Measurements from ENCODE around the gene PRKG1.

PRKG1 gene

GRCh38 chr10:51585742-51586141 is 511.5 kb downstream of the PRKG1 start:
- DNase-seq (ENCODE audit: low read depth, low spot score): no peak

DNA sequence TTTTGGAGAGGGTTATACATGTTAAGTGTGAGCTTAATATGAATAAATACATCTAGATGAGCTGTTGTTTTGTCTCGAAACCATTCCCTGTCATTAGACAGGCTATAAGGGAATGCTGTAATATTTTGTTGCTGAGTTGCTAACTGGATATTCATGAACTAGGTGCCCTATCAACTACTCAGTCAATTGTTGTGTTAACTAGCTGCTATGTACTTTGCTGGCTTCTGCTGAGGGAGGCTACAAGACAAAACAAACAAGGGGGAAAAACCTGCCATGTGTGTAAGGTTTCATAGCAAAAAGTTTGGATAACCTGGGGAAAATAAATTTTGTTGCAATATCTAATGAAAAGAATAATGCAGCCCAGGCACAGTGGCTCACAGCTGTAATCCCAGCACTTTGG is 514.7 kb downstream of the PRKG1 start:
- DNase-seq (ENCODE audit: low read depth, low spot score): no peak

- no peak for DNase-seq (ENCODE audit: low read depth, low spot score)
Measured at GRCh38 chr10:51590818-51591217, 516.5 kb downstream of the PRKG1 start.

DNA sequence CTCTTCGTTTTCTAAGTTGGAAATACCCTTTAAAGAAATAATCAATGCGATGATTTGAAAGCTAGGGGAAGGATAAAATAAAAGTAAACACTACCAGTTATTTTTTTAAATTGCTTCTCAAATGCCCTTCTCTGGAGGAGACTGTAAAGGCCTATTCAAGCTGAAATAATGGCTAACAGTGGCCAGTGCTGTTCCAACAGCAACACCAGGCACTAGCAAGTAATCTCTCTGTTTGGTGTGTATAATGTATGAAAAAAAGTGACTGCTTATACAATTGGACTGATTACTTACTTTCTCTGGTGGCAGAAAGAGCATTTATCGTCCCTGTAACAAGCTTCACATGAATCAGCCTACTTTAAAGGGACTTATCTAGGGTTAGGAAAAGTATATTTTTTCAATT is 522.4 kb downstream of the PRKG1 start:
- DNase-seq (ENCODE audit: low read depth, low spot score): no peak

DNA sequence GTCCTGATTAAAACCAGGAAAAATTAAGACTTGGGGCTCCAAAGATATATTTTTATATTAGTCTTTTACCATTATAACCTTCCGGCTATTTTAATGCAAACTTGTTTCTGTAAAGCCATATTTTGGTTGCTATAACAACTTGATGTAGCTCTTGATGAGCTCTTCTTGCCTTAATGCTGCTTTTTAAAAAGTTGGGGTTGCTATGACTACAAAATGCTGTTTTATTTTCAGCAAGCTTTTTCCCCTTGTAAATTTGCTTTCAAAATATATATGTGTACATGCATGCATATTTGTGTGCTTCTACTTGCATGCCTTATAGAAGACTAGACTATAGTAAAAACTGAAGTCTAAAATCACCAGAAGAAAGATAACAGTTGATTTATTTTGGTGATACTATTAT is 525.4 kb downstream of the PRKG1 start:
- DNase-seq (ENCODE audit: low read depth, low spot score): no peak

DNA sequence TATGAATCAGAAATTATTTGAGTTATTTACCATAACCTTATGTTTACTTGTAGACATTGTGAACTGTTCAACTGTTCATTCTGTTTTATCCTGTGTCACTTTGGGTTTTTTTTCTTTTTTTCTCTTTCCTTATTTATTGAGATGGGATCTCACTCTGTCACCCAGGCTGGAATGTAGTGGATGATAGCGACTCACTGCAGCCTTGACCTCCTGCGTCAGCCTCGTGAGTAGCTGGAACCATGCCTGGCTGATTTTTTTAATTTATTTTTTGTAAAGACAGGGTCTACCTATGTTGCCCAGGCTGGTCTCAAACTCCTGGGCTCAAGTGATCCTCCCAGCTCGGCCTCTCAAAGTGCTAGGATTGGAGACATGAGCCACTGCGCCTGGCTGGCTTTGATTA is 528.0 kb downstream of the PRKG1 start:
- DNase-seq (ENCODE audit: low read depth, low spot score): no peak

- no peak for DNase-seq (ENCODE audit: low read depth, low spot score)
Measured at GRCh38 chr10:51604579-51604978, 530.3 kb downstream of the PRKG1 start.

DNA sequence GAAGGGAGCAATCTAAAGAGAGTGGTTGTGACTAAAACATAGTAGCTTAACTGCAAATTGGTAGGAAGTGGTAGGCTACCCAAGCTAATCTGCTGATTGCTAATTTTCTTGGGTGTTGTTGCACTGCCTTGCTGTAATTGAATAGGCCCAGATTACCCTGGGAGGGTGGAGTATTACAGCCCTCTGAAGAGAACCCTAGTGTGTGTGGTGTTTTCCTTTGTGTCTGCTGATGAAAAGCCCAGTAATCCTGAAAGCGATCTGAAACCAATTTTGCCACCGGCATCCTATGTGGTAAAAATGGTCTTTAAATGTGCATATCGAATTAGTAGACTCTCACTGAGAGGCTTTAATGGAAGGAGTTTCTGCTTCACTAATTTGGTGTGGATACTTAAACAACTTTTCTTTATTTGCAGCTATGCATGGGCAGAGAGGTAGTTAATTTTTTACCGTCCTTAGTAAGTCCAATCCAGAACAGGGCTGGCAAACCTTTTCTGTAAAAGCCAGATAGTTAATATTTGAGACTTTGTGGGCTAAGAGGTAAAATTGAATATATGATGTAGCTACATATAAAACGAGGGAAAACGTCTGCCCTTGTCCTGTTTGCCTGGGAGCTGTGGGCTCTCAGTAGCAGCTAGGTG is 532.7 kb downstream of the PRKG1 start:
- no peak for DNase-seq (ENCODE audit: low read depth, low spot score)

DNA sequence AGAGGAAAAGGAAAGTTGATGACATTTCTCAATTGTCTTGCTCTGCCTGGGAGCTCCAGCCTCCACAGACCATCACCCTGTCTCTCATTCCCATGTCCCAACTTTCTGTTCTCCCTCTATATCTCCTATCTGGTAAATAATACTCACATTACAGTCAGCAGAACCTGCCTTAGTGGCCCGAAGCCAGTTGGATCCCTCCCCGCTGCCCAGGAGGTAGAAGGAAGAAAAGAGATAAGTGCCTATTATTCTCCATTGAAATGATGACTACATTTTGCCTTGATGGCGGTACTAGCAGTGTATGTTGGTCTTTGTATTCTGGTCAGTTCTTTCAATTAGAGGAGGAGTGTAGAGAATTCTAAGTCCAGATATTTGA is 533.2 kb downstream of the PRKG1 start:
- no peak for DNase-seq (ENCODE audit: low read depth, low spot score)

- no peak for DNase-seq (ENCODE audit: low read depth, low spot score)
Measured at GRCh38 chr10:51608211-51608610, 533.9 kb downstream of the PRKG1 start.

GRCh38 chr10:51615764-51616298 is 541.5 kb downstream of the PRKG1 start:
- DNase-seq (ENCODE audit: low read depth, low spot score): no peak

- no peak for DNase-seq (ENCODE audit: low read depth, low spot score)
Measured at GRCh38 chr10:51617576-51618235, 543.4 kb downstream of the PRKG1 start.

GRCh38 chr10:51619365-51619764 is 545.1 kb downstream of the PRKG1 start:
- DNase-seq (ENCODE audit: low read depth, low spot score): no peak

GRCh38 chr10:51620131-51620530 is 545.8 kb downstream of the PRKG1 start:
- DNase-seq (ENCODE audit: low read depth, low spot score): no peak

DNA sequence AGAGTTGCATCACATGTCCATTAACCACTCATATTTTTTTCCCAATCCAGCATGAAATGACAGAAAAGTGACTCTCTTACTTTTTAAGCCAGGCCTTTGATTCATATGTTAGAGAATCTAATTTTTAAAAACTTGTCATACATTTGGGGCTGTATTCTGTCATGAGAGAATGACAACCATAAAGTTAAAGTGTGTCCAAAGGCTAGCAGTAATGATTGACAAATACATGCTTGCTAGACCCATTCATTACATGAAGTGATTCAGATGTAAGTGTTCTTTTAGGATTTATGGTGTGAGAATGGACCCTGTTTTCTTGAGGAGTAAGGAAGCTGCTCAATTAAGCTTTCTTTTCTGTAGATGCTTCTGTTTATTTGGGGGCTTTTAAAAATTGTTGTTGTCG is 549.7 kb downstream of the PRKG1 start:
- DNase-seq (ENCODE audit: low read depth, low spot score): no peak

GRCh38 chr10:51629934-51630639 is 555.8 kb downstream of the PRKG1 start:
- no peak for DNase-seq (ENCODE audit: low read depth, low spot score)

DNA sequence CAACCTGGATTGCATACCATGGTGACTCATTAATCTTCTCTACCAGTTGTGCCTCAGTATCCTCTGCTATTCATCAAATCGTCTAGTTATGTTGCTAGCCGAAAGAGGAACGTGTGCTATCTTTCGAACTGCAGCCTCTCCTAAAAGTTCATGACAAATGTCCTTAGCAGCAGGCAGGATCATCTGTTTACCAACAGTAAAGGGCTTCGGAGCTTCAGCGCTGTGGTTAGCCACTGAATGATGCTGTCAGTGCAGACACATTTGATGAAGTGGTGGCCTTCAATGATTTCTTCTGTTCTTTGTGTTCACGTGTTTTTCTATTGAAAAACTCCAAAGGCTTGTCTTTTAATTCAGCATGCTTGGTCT is 556.3 kb downstream of the PRKG1 start:
- DNase-seq (ENCODE audit: low read depth, low spot score): no peak

- no peak for DNase-seq (ENCODE audit: low read depth, low spot score)
Measured at GRCh38 chr10:51635436-51635835, 561.1 kb downstream of the PRKG1 start.

GRCh38 chr10:51638211-51638610 is 563.9 kb downstream of the PRKG1 start:
- no peak for DNase-seq (ENCODE audit: low read depth, low spot score)

GRCh38 chr10:51638737-51639136 is 564.5 kb downstream of the PRKG1 start:
- DNase-seq (ENCODE audit: low read depth, low spot score): no peak

GRCh38 chr10:51640120-51640819 is 566.0 kb downstream of the PRKG1 start:
- no peak for DNase-seq (ENCODE audit: low read depth, low spot score)

DNA sequence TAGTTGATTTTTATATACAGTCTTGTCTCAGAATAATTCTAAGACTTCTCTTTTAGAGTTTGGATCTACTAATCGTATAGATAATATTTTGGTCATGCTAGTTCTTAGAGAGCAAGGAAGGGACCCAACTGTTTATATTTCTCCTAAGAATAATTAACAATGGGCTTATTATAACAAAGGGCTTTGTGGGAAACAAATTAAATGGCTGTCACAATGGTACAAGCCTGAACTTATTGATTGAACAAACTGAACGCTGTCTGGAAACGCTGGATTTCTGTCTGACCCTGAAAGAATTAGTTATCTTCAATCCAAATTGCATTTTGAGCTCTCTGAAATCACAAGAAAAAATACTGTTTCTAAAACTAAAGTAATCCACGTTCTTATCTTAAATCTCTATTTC is 568.3 kb downstream of the PRKG1 start:
- no peak for DNase-seq (ENCODE audit: low read depth, low spot score)

Data from activated CD4-positive, CD25-positive, alpha-beta regulatory T cell treated with anti-CD3 and anti-CD28 coated beads, Interleukin-2, amount 50 U/mL, for 16 hours (primary cell).